Pancreas (tissue), 10 donors: ENCODE measurements around the gene DNAJC15. TPM values are rescaled to one million over a fixed set of nuclear protein-coding genes. Genes with fewer than 3 reads are reported as not detected.

Experiments
- ATAC-seq, 4 donors: fragments of 200-7000 bp; cut with Tn5 transposase; one replicate each; pipeline versions ENCODE4 v1.8.0 to v1.9.1; 2020; ENCODE audit warnings: mild to moderate bottlenecking in 4 of 4, moderate library complexity in 4 of 4
- DNase-seq, 6 donors: peaks; one replicate each; pipeline ENCODE4 v3.0.0-alpha.2; 2020
- FAIRE-seq: peaks from 2 replicates; lab custom pipeline; 2012; peaks lifted over from hg19 to GRCh38; lab: Jason Lieb, UNC
- H3K27ac ChIP-seq, 4 donors: fragments of 200-600 bp; sonication (generic); 1 replicate in 3 of 4; 2 replicates in 1 of 4; pipeline versions ENCODE4 v1.5.0 to v1.8.0; 2020
- H3K27me3 ChIP-seq, 4 donors: fragments of 200-600 bp; one replicate each; pipeline ENCODE4 v1.8.0; 2021
- H3K36me3 ChIP-seq, 3 donors: fragments of 200-600 bp; sonication (generic) in 1 of 3; one replicate each; pipeline versions ENCODE4 v1.5.0 to v1.8.0; 2020 to 2021
- H3K4me1 ChIP-seq, 3 donors: fragments of 200-600 bp; one replicate each; pipeline ENCODE4 v1.8.0; 2021
- H3K4me3 ChIP-seq, 4 donors: fragments of 200-600 bp; sonication (generic) in 2 of 4; one replicate each; pipeline versions ENCODE4 v1.5.0 to v1.8.0; 2020 to 2021
- H3K9me3 ChIP-seq, 4 donors: fragments of 200-600 bp; one replicate each; pipeline ENCODE4 v1.8.0; 2021
- WGBS, 2 donors: extraction: QIAGEN DNeasy Blood & Tissue Kit; methylation state at CpG; one replicate each; pipeline ENCODE4 v1.1.7; 2013; 5-methylcytosine and 5-hydroxymethylcytosine counted together
- intact Hi-C, 3 donors: fragments of 100-400 bp; cut with DNase I; formaldehyde crosslinking; loops; one replicate each; pipeline versions ENCODE4 v1.11.1 to v1.14.2; 2022
- polyA plus RNA-seq, 2 donors: library from polyadenylated mRNA; stranded (reverse); fragments of 200-250 nt; gene quantifications; one replicate each; pipeline ENCODE4 v1.2.3, GENCODE V29; 2013
- total RNA-seq, 6 donors: library from RNA; stranded (reverse); fragmentation: NEBNext Ultra II Directional in 4 of 6; extraction: Animal tissue kit (Norgen Biotek cat#: 25700) in 4 of 6; gene quantifications; one replicate each; pipeline versions ENCODE4 v1.2.1 to v1.2.4, GENCODE V29; 2021 to 2023
- TF ChIP-seq, protein P1 (sequence below), 4 donors: fragments of 200-600 bp; sonication (generic) in 3 of 4; IDR thresholded peaks; one replicate each; pipeline versions ENCODE4 v1.5.0 to v1.8.0; 2021; ENCODE audit warnings: antibody characterized with exemption in 4 of 4
- donor health status: healthy with polysubstance abuse.
- donor health status: DM: no; HTN: no; CAD: no; lungs with moderate emphysema.
- donor health status: DM: no; HTN: no; CAD: no.
- donor health status: control.
- donor health status: control.
- donor health status: Bipolar disorder and iron deficiency.
- donor health status: DM: yes; HTN: yes; CAD: no.
- donor health status: DM: no; HTN: no; CAD: no.
- donor health status: DM: no; HTN: no; CAD: no.
- donor health status: DM: yes; HTN: yes; CAD: no.

DNAJC15 gene
- total and polyA plus RNA-seq, 8 donors, result 5.2 to 10.2 (median 6.8) TPM

DNA sequence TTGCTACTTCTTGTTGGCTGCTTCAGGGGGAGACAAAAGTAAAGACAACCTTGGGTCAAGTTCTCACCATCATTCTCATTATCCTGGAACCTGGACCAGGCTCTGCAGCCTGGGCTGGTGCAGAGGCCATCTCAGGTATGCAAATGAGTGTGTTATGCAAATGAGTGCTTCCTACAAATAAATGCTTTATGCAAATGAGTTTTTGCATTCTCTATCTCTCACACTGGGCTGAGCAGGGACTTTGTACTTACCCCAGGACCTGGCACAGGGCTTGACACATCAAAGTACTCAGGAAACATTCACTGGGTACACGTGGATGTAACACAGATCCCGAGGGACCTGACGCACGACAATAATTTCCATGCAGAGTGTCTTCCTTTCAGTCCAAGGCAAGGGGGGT is 103.0 kb downstream of the DNAJC15 start:
- Histone ChIP-seq H3K36me3 (no peaks in the 10 kb centered on the region), H3K27ac (no peak overlapping the region), H3K4me1 (no peaks in the 10 kb centered on the region), H3K27me3 (no peaks in the 10 kb centered on the region), H3K9me3 (no peaks in the 10 kb centered on the region), H3K4me3 (no peak overlapping the region)
- TF ChIP-seq, protein P1, sequence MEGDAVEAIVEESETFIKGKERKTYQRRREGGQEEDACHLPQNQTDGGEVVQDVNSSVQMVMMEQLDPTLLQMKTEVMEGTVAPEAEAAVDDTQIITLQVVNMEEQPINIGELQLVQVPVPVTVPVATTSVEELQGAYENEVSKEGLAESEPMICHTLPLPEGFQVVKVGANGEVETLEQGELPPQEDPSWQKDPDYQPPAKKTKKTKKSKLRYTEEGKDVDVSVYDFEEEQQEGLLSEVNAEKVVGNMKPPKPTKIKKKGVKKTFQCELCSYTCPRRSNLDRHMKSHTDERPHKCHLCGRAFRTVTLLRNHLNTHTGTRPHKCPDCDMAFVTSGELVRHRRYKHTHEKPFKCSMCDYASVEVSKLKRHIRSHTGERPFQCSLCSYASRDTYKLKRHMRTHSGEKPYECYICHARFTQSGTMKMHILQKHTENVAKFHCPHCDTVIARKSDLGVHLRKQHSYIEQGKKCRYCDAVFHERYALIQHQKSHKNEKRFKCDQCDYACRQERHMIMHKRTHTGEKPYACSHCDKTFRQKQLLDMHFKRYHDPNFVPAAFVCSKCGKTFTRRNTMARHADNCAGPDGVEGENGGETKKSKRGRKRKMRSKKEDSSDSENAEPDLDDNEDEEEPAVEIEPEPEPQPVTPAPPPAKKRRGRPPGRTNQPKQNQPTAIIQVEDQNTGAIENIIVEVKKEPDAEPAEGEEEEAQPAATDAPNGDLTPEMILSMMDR (IDR thresholded peaks at IDR 0.05), result no peak
- intact Hi-C loops, result no loop called here
- ATAC-seq (no peak), FAIRE-seq (no peak), DNase-seq (no peak)
- WGBS, 2 donors, result 68 to 74% methylated on average over 4 of the region's 4 CpGs

GRCh38 chr13:43127103-43127798 is 103.9 kb downstream of the DNAJC15 start:
- Histone ChIP-seq H3K36me3 (no peaks in the 10 kb centered on the region), H3K4me3 (no peak overlapping the region), H3K9me3 (no peaks in the 10 kb centered on the region), H3K27ac (no peak overlapping the region), H3K4me1 (no peaks in the 10 kb centered on the region), H3K27me3 (no peaks in the 10 kb centered on the region)
- FAIRE-seq, result no peak
- intact Hi-C loops, result no loop called here
- ATAC-seq, result peak in 2 of 4 donors; percentile 35 to 52
- TF ChIP-seq, protein P1 (IDR thresholded peaks at IDR 0.05), result no peak
- no peak for DNase-seq
- WGBS, 2 donors, result 69 to 71% methylated on average over 9 of the region's 9 CpGs

- no peak overlapping the region for H3K27ac ChIP-seq
- TF ChIP-seq, protein P1 (IDR thresholded peaks at IDR 0.05), result no peak
- WGBS, 2 donors, result 55 to 58% methylated on average over 3 of the region's 3 CpGs
- FAIRE-seq (no peak), ATAC-seq (no peak), DNase-seq (no peak)
- H3K9me3 ChIP-seq, result no peaks in the 10 kb centered on the region
- H3K27me3 ChIP-seq, result no peaks in the 10 kb centered on the region
- no peaks in the 10 kb centered on the region for H3K36me3 ChIP-seq
- H3K4me3 ChIP-seq, result no peak overlapping the region
- no peaks in the 10 kb centered on the region for H3K4me1 ChIP-seq
- intact Hi-C loops, result no loop called here
Observed at GRCh38 chr13:43127827-43128226, 104.4 kb downstream of the DNAJC15 start.

GRCh38 chr13:43128504-43128961 is 105.1 kb downstream of the DNAJC15 start:
- Histone ChIP-seq H3K27me3 (no peaks in the 10 kb centered on the region), H3K27ac (no peak overlapping the region), H3K4me3 (no peak overlapping the region), H3K36me3 (no peaks in the 10 kb centered on the region), H3K4me1 (no peaks in the 10 kb centered on the region), H3K9me3 (no peaks in the 10 kb centered on the region)
- TF ChIP-seq, protein P1 (IDR thresholded peaks at IDR 0.05), result no peak
- intact Hi-C loops, result no loop called here
- FAIRE-seq (no peak), DNase-seq (no peak), ATAC-seq (no peak)
- 80 to 87% methylated on average over 21 of the region's 21 CpGs for whole genome bisulfite sequencing, 2 donors

GRCh38 chr13:43129066-43129465 is 105.7 kb downstream of the DNAJC15 start:
- Histone ChIP-seq H3K27ac (no peak overlapping the region), H3K9me3 (no peaks in the 10 kb centered on the region), H3K4me3 (no peak overlapping the region), H3K4me1 (no peaks in the 10 kb centered on the region), H3K27me3 (no peaks in the 10 kb centered on the region), H3K36me3 (no peaks in the 10 kb centered on the region)
- intact Hi-C loops, result no loop called here
- no peak for FAIRE-seq
- TF ChIP-seq, protein P1 (IDR thresholded peaks at IDR 0.05), result no peak
- WGBS, 2 donors, result 51 to 60% methylated on average over 8 of the region's 8 CpGs
- ATAC-seq, result no peak
- DNase-seq, result no peak
